HG03520 (cell line): ENCODE data around the gene PRKAR1A.
A peak's percentile ranks its signal among the peaks of the same experiment; 100 is the strongest.
"Not testable (repeated sequence)": the region's sequence is repeated elsewhere in the genome, so short reads cannot be mapped to it uniquely, and the experiment has no call there.

ENCODE experiments used
- ATAC-seq: cut with Tn5 transposase; IDR thresholded peaks from one replicate; pipeline ENCODE4 v1.9.1; 2021; ENCODE audit warnings: mild to moderate bottlenecking, moderate library complexity; ENCODE audit not compliant: unreplicated experiment

Gene PRKAR1A

GRCh38 chr17:68512247-68512959 is at the start of gene PRKAR1A:
PRKAR1A (plus strand) TSS chr17:68512430; CDS start chr17:68515400, 2,970 bp downstream.
- ATAC-seq: peak; percentile 89

- ATAC-seq: no peak
Observed at GRCh38 chr17:68463211-68464019, 48.8 kb upstream of the PRKAR1A start.

GRCh38 chr17:68468334-68468733 is 43.9 kb upstream of the PRKAR1A start:
- no peak for ATAC-seq

- no peak for ATAC-seq
Observed at GRCh38 chr17:68468788-68469187, 43.4 kb upstream of the PRKAR1A start.

- ATAC-seq: no peak
Observed at GRCh38 chr17:68470961-68471360, 41.3 kb upstream of the PRKAR1A start.

- ATAC-seq: no peak
Observed at GRCh38 chr17:68480885-68481284, 31.3 kb upstream of the PRKAR1A start.

GRCh38 chr17:68482576-68483041 is 29.6 kb upstream of the PRKAR1A start:
- no peak for ATAC-seq

- no peak for ATAC-seq
Observed at GRCh38 chr17:68484458-68484857, 27.8 kb upstream of the PRKAR1A start.

GRCh38 chr17:68489919-68490318 is 22.3 kb upstream of the PRKAR1A start:
- no peak for ATAC-seq

- ATAC-seq: no peak
Observed at GRCh38 chr17:68491381-68492231, 20.6 kb upstream of the PRKAR1A start.

- ATAC-seq: not testable (repeated sequence)
Observed at GRCh38 chr17:68492394-68493054, 19.7 kb upstream of the PRKAR1A start.

- no peak for ATAC-seq
Observed at GRCh38 chr17:68495081-68495480, 17.1 kb upstream of the PRKAR1A start.

GRCh38 chr17:68497885-68498319 is 14.3 kb upstream of the PRKAR1A start:
- peak; percentile 89 for ATAC-seq

GRCh38 chr17:68498479-68499326 is 13.5 kb upstream of the PRKAR1A start:
- ATAC-seq: peak; percentile 11

- no peak for ATAC-seq
Observed at GRCh38 chr17:68499587-68499986, 12.6 kb upstream of the PRKAR1A start.

- ATAC-seq: no peak
Observed at GRCh38 chr17:68501074-68501473, 11.2 kb upstream of the PRKAR1A start.

GRCh38 chr17:68505951-68506350 is 6.3 kb upstream of the PRKAR1A start:
- no peak for ATAC-seq

GRCh38 chr17:68507576-68507975 is 4.7 kb upstream of the PRKAR1A start:
- no peak for ATAC-seq
